BJ (cell line): ENCODE results near the gene RCAN1. TPM values are rescaled to one million over a fixed set of nuclear protein-coding genes. Genes with fewer than 3 reads are reported as not detected.

Experiments used
- CTCF ChIA-PET: fragments of 350-600 bp; formaldehyde crosslinking; extraction: SDS; loops from one replicate; lab custom pipeline; 2021; ENCODE audit warnings: antibody characterized with exemption, inconsistent platforms; lab: Yijun Ruan, JAX
- POLR2A ChIA-PET: fragments of 300-600 bp; sonication (Branson Sonifier 250); formaldehyde crosslinking; extraction: SDS; loops from one replicate; lab custom pipeline; 2021; ENCODE audit warnings: antibody characterized with exemption; lab: Charles Lee
- DNase-seq: peaks from one replicate; pipeline ENCODE4 v3.0.0-alpha.2; 2011; ENCODE audit warnings: low read depth
- H3K27me3 ChIP-seq: 2 replicates; pipeline ENCODE4 v1.6.0; 2011; ENCODE audit warnings: low read length; ENCODE audit not compliant: control insufficient read depth, insufficient read depth
- H3K36me3 ChIP-seq: 2 replicates; pipeline ENCODE4 v1.5.1; 2011; ENCODE audit warnings: low read length; ENCODE audit not compliant: control insufficient read depth, insufficient read depth
- H3K4me3 ChIP-seq: 2 replicates; pipeline ENCODE4 v1.5.1; 2011; ENCODE audit warnings: low read depth, mild to moderate bottlenecking, control low read depth, low read length
- CTCF ChIP-seq: IDR thresholded peaks from 2 replicates; pipeline ENCODE4 v1.5.1; 2011; ENCODE audit warnings: low read depth, mild to moderate bottlenecking, control low read depth, inconsistent platforms, low read length, moderate library complexity; ENCODE audit not compliant: insufficient read depth
- polyA plus RNA-seq: library from polyadenylated mRNA; depleted of rRNA; stranded (reverse); fragments of >200 nt; gene quantifications from 2 replicates; pipeline ENCODE4 v1.2.3, GENCODE V29; 2011

The RCAN1 gene
- polyA plus RNA-seq, 1 experiment, result 56.2 TPM

DNA sequence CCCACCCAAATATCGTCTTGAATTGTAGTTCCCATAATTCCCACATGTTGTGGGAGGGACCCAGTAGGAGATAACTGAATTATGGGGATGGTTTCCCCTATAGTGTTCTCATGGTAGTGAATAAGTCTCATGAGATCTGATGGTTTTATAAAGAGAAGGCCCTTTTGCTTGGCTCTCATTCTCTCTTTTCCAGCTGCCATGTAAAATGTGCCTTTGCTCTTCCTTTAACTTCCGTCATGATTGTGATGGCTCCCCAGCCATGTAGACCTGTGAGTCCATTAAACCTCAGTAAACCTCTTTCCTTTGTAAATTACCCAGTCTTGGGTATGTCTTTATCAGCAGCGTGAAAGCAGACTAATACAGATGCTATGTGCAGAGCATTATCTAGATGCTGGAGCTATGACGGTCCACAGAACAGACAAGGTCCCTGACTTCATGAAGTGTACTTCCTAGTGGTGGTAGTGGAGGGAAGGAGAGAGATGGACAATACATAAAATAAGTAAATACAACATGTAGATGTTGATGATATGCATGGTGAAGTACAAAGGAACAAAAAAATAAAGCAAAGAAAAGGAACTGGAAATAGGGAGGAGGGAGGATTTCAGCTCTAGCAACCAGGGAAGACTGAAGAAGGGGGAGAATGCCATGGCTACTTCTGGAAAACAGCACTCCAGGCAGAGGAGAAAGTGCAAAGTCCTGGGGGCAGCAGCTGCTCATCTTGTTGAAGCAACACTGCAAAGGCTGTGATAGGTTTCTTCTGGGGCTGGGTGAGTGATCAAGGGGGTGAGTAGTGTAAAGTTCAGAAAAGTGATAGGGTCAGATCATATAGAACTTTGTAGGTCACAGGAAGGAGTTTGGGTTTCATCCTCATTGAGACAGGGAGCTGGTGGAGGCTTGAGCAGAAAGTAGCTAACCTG lies 6.8 kb upstream of the RCAN1 start:
- no peak for TF ChIP-seq CTCF
- POLR2A ChIA-PET, result no interaction called here

DNA sequence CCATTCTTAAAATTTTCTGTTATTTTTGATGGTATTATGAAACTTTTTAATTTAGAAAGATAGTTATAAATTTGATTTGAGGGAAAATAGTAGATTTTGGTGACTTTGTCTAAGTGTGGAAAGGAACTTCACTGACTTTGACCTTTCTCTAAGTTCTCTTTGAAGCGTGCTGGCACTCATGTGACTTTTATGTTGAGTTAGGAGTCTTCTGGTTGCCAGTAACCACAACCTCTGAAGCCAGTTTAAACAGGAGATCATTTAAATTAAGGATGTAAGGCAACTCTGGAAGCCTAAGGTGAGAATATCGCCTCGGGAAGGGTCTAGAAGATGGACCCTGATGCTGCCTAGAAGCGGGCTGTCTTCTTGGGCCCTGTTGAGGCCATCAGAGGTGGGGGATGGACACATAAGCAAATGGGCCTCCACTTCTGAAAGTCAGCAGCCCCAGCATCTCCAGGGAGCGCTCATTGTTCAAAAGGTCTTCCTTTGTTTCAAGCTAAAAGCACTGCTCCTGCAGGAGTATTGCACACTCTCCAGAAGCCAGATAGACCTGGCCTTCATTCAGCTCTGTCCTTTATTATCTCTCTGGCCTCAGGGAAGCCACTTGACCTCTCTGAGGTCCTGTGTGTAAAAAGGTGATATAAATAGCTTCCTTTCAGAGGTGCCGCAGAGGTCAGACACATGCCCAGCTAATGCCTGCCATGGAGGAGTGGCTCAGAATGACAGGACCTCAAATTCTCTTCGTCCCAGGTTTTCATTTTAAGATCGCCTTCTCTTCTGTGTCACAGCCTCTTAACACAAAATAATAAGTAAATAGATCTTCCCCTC lies 5.1 kb upstream of the RCAN1 start:
- Histone ChIP-seq H3K36me3 (no peaks in the 10 kb centered on the region), H3K27me3 (peaks cover 19% of the 10 kb centered on the region), H3K4me3 (no peak overlapping the region)
- TF ChIP-seq CTCF, result no peak
- POLR2A ChIA-PET, result no interaction called here
- DNase-seq, result no peak
- CTCF ChIA-PET, result no interaction called here

More for the DNA sequence above, 6.8 kb upstream of the RCAN1 start:
- CTCF ChIA-PET, result interaction anchor here (1.1 to 1.7 kb wide), 6 partner anchors 9 to 260 kb away, joined by 3 to 8 read pairs (median 4); no protein-coding TSS in a partner anchor
- Histone ChIP-seq H3K27me3 (peaks cover 23% of the 10 kb centered on the region), H3K4me3 (no peak overlapping the region), H3K36me3 (no peaks in the 10 kb centered on the region)
- DNase-seq, result no peak

GRCh38 chr21:34618941-34619340 lies 4.0 kb upstream of the RCAN1 start:
- Histone ChIP-seq H3K4me3 (no peak overlapping the region), H3K36me3 (no peaks in the 10 kb centered on the region), H3K27me3 (peaks cover 19% of the 10 kb centered on the region)
- DNase-seq, result no peak
- TF ChIP-seq CTCF, result no peak
- CTCF ChIA-PET, result interaction anchor here (0.6 to 1.8 kb wide), 5 partner anchors 8 to 111 kb away, joined by 3 to 5 read pairs (median 4); no protein-coding TSS in a partner anchor
- POLR2A ChIA-PET, result no interaction called here

DNA sequence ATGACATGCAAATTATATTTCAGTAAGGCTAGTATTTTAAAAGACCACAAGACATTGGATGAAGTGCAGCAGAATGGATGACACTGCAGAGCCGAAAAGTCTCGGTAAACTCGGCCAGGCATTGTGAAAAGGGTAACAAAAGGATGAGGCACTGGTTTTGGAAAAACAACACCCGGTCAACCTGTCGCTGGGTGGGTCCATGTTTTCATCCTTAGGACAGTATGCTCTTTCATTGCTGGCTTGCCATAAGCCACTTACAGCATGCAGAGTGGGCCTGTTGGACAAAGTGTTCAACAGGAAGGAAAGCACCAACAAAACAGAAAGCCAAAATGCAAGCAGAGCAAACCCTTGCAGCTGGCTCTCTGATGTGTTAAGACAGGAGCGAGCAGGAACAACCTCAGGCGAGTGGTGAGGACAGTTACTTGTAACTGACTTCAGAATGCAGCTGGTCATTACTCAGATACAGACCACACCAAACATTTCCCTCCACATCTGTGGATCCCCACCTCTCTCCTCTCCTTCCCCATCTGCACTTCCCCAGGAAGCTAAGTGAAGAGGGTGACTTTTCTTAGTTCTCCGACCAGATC lies 2.9 kb upstream of the RCAN1 start:
- H3K36me3 ChIP-seq, result no peaks in the 10 kb centered on the region
- ChIA-PET CTCF (interaction anchor here (1.2 to 1.8 kb wide), 3 partner anchors 10 to 110 kb away, joined by 3 to 5 read pairs (median 5); no protein-coding TSS in a partner anchor), POLR2A (no interaction called here)
- no peak for TF ChIP-seq CTCF
- no peak overlapping the region for H3K4me3 ChIP-seq
- H3K27me3 ChIP-seq, result peaks cover 10% of the 10 kb centered on the region
- no peak for DNase-seq
